Immature natural killer cell (primary cell): Measurements from ENCODE around the gene C1R. TPM values are rescaled to one million over a fixed set of nuclear protein-coding genes. Genes with fewer than 3 reads are reported as not detected.

ENCODE experiments used
- DNase-seq, 3 donors: peaks; one replicate each; pipeline ENCODE4 v3.0.0; 2022; ENCODE audit warnings: mixed read lengths in 1 of 3
- H3K27ac Mint-ChIP-seq, 6 donors: one replicate each; pipeline ENCODE4 v1.8.0; 2020; ENCODE audit warnings: mixed read lengths in 6 of 6, mild to moderate bottlenecking in 5 of 6, inconsistent platforms in 4 of 6, moderate library complexity in 3 of 6
- H3K27me3 Mint-ChIP-seq, 3 donors: one replicate each; pipeline ENCODE4 v1.8.0; 2020 to 2021; ENCODE audit warnings: low read depth in 3 of 3, mild to moderate bottlenecking in 3 of 3, mixed read lengths in 3 of 3, moderate library complexity in 3 of 3, inconsistent platforms in 1 of 3
- H3K36me3 Mint-ChIP-seq, 3 donors: one replicate each; pipeline ENCODE4 v1.8.0; 2020; ENCODE audit warnings: mixed read lengths in 3 of 3, inconsistent platforms in 2 of 3, mild to moderate bottlenecking in 2 of 3
- H3K4me1 Mint-ChIP-seq, 2 donors: one replicate each; pipeline ENCODE4 v1.8.0; 2020; ENCODE audit warnings: inconsistent platforms in 2 of 2, mild to moderate bottlenecking in 2 of 2, mixed read lengths in 2 of 2, moderate library complexity in 1 of 2
- H3K4me3 Mint-ChIP-seq, 5 donors: one replicate each; pipeline ENCODE4 v1.8.0; 2020; ENCODE audit warnings: mild to moderate bottlenecking in 5 of 5, mixed read lengths in 5 of 5, inconsistent platforms in 3 of 5, moderate library complexity in 3 of 5
- H3K9me3 Mint-ChIP-seq, 6 donors: one replicate each; pipeline ENCODE4 v1.8.0; 2020; ENCODE audit warnings: mild to moderate bottlenecking in 6 of 6, mixed read lengths in 6 of 6, inconsistent platforms in 4 of 6, moderate library complexity in 3 of 6
- polyA plus RNA-seq, 3 donors: library from polyadenylated mRNA; unstranded; fragments of 300-500 nt; fragmentation: Illumina TruSeq; gene quantifications; one replicate each; pipeline ENCODE4 v1.2.3, GENCODE V29; 2021

The C1R gene
- 1 to 10 TPM in 1 of 3 donors, under 1 TPM in 1, not detected in 1; 0.98 to 3.9 TPM for polyA plus RNA-seq

- Mint-ChIP-seq H3K4me3 (peak within 1 kb of the TSS; percentile 84 to 93 (median 89)), H3K36me3 (no peaks in the 10 kb centered on the region), H3K4me1 (peaks cover 8 to 10% of the 10 kb centered on the region in 2 donors), H3K27me3 (peaks cover 0 to 2% (median 0%) of the 10 kb centered on the region in 3 donors), H3K9me3 (peaks cover 0 to 1% (median 0%) of the 10 kb centered on the region in 6 donors), H3K27ac (peak within 1 kb of the TSS in 4 of 6 donors; percentile 70 to 88 (median 84))
- DNase-seq = peak; percentile 54 to 64 (median 60)
Observed at GRCh38 chr12:7092229-7092985, at the start of gene C1R. C1R (minus strand) TSS chr12:7092445; CDS start chr12:7092388, 57 bp downstream.

GRCh38 chr12:7141351-7142005 lies 49.2 kb upstream of the C1R start:
- Mint-ChIP-seq H3K9me3 (no peaks in the 10 kb centered on the region), H3K36me3 (peaks cover 41 to 61% (median 51%) of the 10 kb centered on the region in 3 donors), H3K27ac (peak overlapping the region in 1 of 6 donors; percentile 40), H3K4me3 (no peak overlapping the region), H3K4me1 (peaks cover 0 to 3% of the 10 kb centered on the region in 2 donors), H3K27me3 (peaks cover 0 to 7% (median 0%) of the 10 kb centered on the region in 3 donors)
- DNase-seq = no peak

- no peak overlapping the region for H3K4me3 Mint-ChIP-seq
- no peaks in the 10 kb centered on the region for H3K9me3 Mint-ChIP-seq
- DNase-seq = no peak
- peaks cover 0 to 5% (median 2%) of the 10 kb centered on the region in 3 donors for H3K27me3 Mint-ChIP-seq
- peaks cover 0 to 5% of the 10 kb centered on the region in 2 donors for H3K4me1 Mint-ChIP-seq
- H3K27ac Mint-ChIP-seq = peak overlapping the region in 2 of 6 donors; percentile 37 to 48
- H3K36me3 Mint-ChIP-seq = peaks cover 35 to 66% (median 44%) of the 10 kb centered on the region in 3 donors
Observed at GRCh38 chr12:7139200-7139599, 47.0 kb upstream of the C1R start.

GRCh38 chr12:7137908-7138307 lies 45.7 kb upstream of the C1R start:
- peaks cover 0 to 5% of the 10 kb centered on the region in 2 donors for H3K4me1 Mint-ChIP-seq
- H3K36me3 Mint-ChIP-seq = peaks cover 35 to 63% (median 44%) of the 10 kb centered on the region in 3 donors
- H3K27ac Mint-ChIP-seq = peak overlapping the region in 4 of 6 donors; percentile 2 to 69 (median 10)
- H3K4me3 Mint-ChIP-seq = no peak overlapping the region
- DNase-seq = no peak
- H3K9me3 Mint-ChIP-seq = no peaks in the 10 kb centered on the region
- H3K27me3 Mint-ChIP-seq = peaks cover 0 to 5% (median 2%) of the 10 kb centered on the region in 3 donors

GRCh38 chr12:7136676-7137075 lies 44.4 kb upstream of the C1R start:
- Mint-ChIP-seq H3K27me3 (peaks cover 0 to 3% (median 2%) of the 10 kb centered on the region in 3 donors), H3K4me3 (no peak overlapping the region), H3K36me3 (peaks cover 24 to 52% (median 36%) of the 10 kb centered on the region in 3 donors), H3K27ac (peak overlapping the region in 1 of 6 donors; percentile 32), H3K9me3 (no peaks in the 10 kb centered on the region), H3K4me1 (peaks cover 11 to 17% of the 10 kb centered on the region in 2 donors)
- no peak for DNase-seq

GRCh38 chr12:7136071-7136470 lies 43.8 kb upstream of the C1R start:
- peaks cover 0 to 3% (median 2%) of the 10 kb centered on the region in 3 donors for H3K27me3 Mint-ChIP-seq
- peaks cover 20 to 49% (median 32%) of the 10 kb centered on the region in 3 donors for H3K36me3 Mint-ChIP-seq
- no peak for DNase-seq
- no peak overlapping the region for H3K27ac Mint-ChIP-seq
- peaks cover 17 to 23% of the 10 kb centered on the region in 2 donors for H3K4me1 Mint-ChIP-seq
- no peaks in the 10 kb centered on the region for H3K9me3 Mint-ChIP-seq
- H3K4me3 Mint-ChIP-seq = no peak overlapping the region

- Mint-ChIP-seq H3K36me3 (peaks cover 14 to 42% (median 26%) of the 10 kb centered on the region in 3 donors), H3K4me1 (peaks cover 26 to 27% of the 10 kb centered on the region in 2 donors)
- no peak for DNase-seq
Observed at GRCh38 chr12:7134396-7135166, 42.3 kb upstream of the C1R start.

GRCh38 chr12:7131502-7131866 lies 39.2 kb upstream of the C1R start:
- Mint-ChIP-seq H3K4me1 (peaks cover 34 to 43% of the 10 kb centered on the region in 2 donors), H3K4me3 (peak overlapping the region; percentile 95 to 99 (median 98)), H3K9me3 (no peaks in the 10 kb centered on the region), H3K27ac (peak overlapping the region; percentile 90 to 99 (median 96)), H3K27me3 (peaks cover 0 to 5% (median 3%) of the 10 kb centered on the region in 3 donors), H3K36me3 (peaks cover 3 to 21% (median 4%) of the 10 kb centered on the region in 3 donors)
- peak; percentile 39 to 41 (median 40) for DNase-seq

More at GRCh38 chr12:7134396-7135166, 42.3 kb upstream of the C1R start:
- peaks cover 0 to 8% (median 2%) of the 10 kb centered on the region in 3 donors for H3K27me3 Mint-ChIP-seq
- no peak overlapping the region for H3K4me3 Mint-ChIP-seq
- H3K9me3 Mint-ChIP-seq = no peaks in the 10 kb centered on the region
- H3K27ac Mint-ChIP-seq = peak overlapping the region in 3 of 6 donors; percentile 32 to 73 (median 60)

GRCh38 chr12:7130701-7131501 lies 38.7 kb upstream of the C1R start:
- peak; percentile 66 to 70 (median 66) for DNase-seq
- Mint-ChIP-seq H3K27me3 (peaks cover 0 to 5% (median 3%) of the 10 kb centered on the region in 3 donors), H3K4me3 (peak overlapping the region; percentile 95 to 99 (median 98)), H3K27ac (peak overlapping the region; percentile 90 to 99 (median 96)), H3K9me3 (no peaks in the 10 kb centered on the region), H3K36me3 (peaks cover 3 to 17% (median 4%) of the 10 kb centered on the region in 3 donors), H3K4me1 (peaks cover 34 to 43% of the 10 kb centered on the region in 2 donors)

GRCh38 chr12:7129872-7130691 lies 37.8 kb upstream of the C1R start, which contains the start of gene CLSTN3:
CLSTN3 (plus strand) TSS chr12:7130371; CDS start chr12:7130649, 278 bp downstream.
- peak within 1 kb of the TSS; percentile 95 to 99 (median 98) for H3K4me3 Mint-ChIP-seq
- H3K4me1 Mint-ChIP-seq = peaks cover 34 to 43% of the 10 kb centered on the region in 2 donors
- peak; percentile 84 to 88 (median 86) for DNase-seq
- H3K36me3 Mint-ChIP-seq = peaks cover 0 to 12% (median 3%) of the 10 kb centered on the region in 3 donors
- H3K27ac Mint-ChIP-seq = peak within 1 kb of the TSS; percentile 90 to 99 (median 96)
- peaks cover 0 to 5% (median 3%) of the 10 kb centered on the region in 3 donors for H3K27me3 Mint-ChIP-seq
- no peaks in the 10 kb centered on the region for H3K9me3 Mint-ChIP-seq

GRCh38 chr12:7129287-7129871 lies 37.1 kb upstream of the C1R start:
- peak overlapping the region; percentile 90 to 99 (median 96) for H3K27ac Mint-ChIP-seq
- no peak for DNase-seq
- H3K4me3 Mint-ChIP-seq = peak overlapping the region; percentile 95 to 99 (median 98)
- H3K36me3 Mint-ChIP-seq = peaks cover 0 to 6% (median 3%) of the 10 kb centered on the region in 3 donors
- H3K4me1 Mint-ChIP-seq = peaks cover 32 to 43% of the 10 kb centered on the region in 2 donors
- H3K27me3 Mint-ChIP-seq = peaks cover 0 to 5% (median 2%) of the 10 kb centered on the region in 3 donors
- H3K9me3 Mint-ChIP-seq = no peaks in the 10 kb centered on the region
